Progenitor cell of endocrine pancreas (in vitro differentiated cells): ENCODE measurements around the gene HSPA12A. TPM values are rescaled to one million over a fixed set of nuclear protein-coding genes. Genes with fewer than 3 reads are reported as not detected.

Source experiments
- DNase-seq: peaks from one replicate; pipeline ENCODE4 v3.0.0; 2021; ENCODE audit warnings: low spot score; ENCODE audit not compliant: unreplicated experiment
- H3K27ac Mint-ChIP-seq: 2 replicates; pipeline ENCODE4 v1.8.0; 2021; ENCODE audit warnings: mild to moderate bottlenecking, moderate library complexity, mixed read lengths
- H3K27me3 Mint-ChIP-seq: 2 replicates; pipeline ENCODE4 v1.8.0; 2021; ENCODE audit warnings: mixed read lengths
- H3K36me3 Mint-ChIP-seq: 2 replicates; pipeline ENCODE4 v1.8.0; 2022; ENCODE audit warnings: mixed read lengths; ENCODE audit not compliant: insufficient read depth
- H3K4me1 Mint-ChIP-seq: 2 replicates; pipeline ENCODE4 v1.8.0; 2021; ENCODE audit warnings: low read depth, mixed read lengths
- H3K4me3 Mint-ChIP-seq: 2 replicates; pipeline ENCODE4 v1.8.0; 2021; ENCODE audit warnings: low read depth, mild to moderate bottlenecking, moderate library complexity, mixed read lengths
- H3K9me3 Mint-ChIP-seq: 2 replicates; pipeline ENCODE4 v1.8.0; 2021; ENCODE audit warnings: low read depth, mixed read lengths
- long read RNA-seq: library from polyadenylated mRNA; unstranded; transcript quantifications from one replicate; pipeline ENCODE4 v2.0.0, GENCODE V29; 2020
- total RNA-seq: library from RNA; stranded (reverse); gene quantifications from 2 replicates; pipeline ENCODE4 v1.2.1, GENCODE V29; 2021
- TF ChIP-seq, protein P1 (sequence below): fragments of 200-600 bp; sonication (generic); IDR thresholded peaks from one replicate; pipeline ENCODE4 v1.5.0; 2021; ENCODE audit warnings: antibody characterized with exemption, mild to moderate bottlenecking; ENCODE audit not compliant: unreplicated experiment

HSPA12A gene
- total RNA-seq: 9.1 and 10.3 TPM in 2 replicates
- long read RNA-seq, full-length matches to known transcripts: 1 of 13 reads
- long read RNA-seq, partial matches to known transcripts: 0 of 13 reads
- long read RNA-seq, other reads (novel, unspliced or antisense): 12 of 13 reads

DNA sequence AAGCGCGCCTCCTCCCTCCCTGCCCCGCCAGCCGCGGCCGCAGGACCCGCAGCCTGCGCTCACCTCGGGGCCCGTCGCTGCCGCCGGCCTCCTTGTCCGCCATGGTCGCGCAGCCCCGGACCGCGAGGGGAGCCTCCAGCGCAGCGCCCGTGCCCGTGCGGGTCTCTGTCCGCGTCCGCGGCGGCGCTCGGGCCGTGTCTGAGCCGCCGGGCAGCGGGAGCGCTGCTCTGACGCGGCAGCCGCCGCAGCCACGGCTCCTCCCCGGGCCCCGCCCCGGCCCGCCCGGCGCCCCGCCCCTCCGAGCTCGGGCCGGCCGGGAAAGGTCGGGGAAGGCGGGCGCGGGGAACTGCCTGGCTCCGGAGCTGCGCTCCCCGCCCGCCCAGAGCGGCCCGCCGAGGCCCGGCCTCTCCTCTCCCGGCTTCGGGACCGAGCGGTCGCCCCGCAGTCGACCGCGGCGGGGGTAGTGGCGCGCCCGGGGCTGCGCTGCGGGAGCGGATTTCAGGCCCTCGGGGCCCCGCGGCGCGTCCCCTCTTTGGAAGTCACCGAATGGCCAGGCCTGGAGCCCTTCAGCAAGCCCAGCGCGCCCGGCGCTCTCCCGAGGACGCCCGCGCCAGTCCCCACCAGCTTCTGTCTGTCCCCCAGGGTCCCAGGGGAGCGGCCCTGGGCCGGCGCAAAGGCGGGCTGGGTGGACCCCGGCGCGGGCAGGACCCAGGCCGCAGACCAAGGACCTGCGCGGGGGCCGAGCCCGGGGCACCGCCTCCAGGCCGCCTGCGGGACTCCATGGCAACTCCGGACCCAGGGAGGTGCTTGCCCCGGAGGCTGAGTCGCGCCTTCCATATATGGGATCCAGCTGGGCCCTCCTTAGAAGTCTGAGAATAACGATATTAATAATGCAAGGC lies at the start of gene HSPA12A:
Gene HSPA12A (minus strand): TSS at position 200 of the 899 bp plus-strand sequence. CDS start 97 bp downstream, at position 103.
- peak within 1 kb of the TSS; percentile 24 for H3K27ac Mint-ChIP-seq
- no peaks in the 10 kb centered on the region for H3K36me3 Mint-ChIP-seq
- H3K27me3 Mint-ChIP-seq: peaks cover 67% of the 10 kb centered on the region
- TF ChIP-seq, protein P1, sequence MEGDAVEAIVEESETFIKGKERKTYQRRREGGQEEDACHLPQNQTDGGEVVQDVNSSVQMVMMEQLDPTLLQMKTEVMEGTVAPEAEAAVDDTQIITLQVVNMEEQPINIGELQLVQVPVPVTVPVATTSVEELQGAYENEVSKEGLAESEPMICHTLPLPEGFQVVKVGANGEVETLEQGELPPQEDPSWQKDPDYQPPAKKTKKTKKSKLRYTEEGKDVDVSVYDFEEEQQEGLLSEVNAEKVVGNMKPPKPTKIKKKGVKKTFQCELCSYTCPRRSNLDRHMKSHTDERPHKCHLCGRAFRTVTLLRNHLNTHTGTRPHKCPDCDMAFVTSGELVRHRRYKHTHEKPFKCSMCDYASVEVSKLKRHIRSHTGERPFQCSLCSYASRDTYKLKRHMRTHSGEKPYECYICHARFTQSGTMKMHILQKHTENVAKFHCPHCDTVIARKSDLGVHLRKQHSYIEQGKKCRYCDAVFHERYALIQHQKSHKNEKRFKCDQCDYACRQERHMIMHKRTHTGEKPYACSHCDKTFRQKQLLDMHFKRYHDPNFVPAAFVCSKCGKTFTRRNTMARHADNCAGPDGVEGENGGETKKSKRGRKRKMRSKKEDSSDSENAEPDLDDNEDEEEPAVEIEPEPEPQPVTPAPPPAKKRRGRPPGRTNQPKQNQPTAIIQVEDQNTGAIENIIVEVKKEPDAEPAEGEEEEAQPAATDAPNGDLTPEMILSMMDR: peak; percentile 12
- no peaks in the 10 kb centered on the region for H3K9me3 Mint-ChIP-seq
- H3K4me3 Mint-ChIP-seq: peak within 1 kb of the TSS; percentile 71
- peaks cover 4% of the 10 kb centered on the region for H3K4me1 Mint-ChIP-seq
- peak; percentile 69 for DNase-seq

GRCh38 chr10:116791241-116791640 lies 48.9 kb upstream of the HSPA12A start:
- TF ChIP-seq, protein P1: no peak
- Mint-ChIP-seq H3K9me3 (no peaks in the 10 kb centered on the region), H3K4me3 (no peak overlapping the region), H3K4me1 (no peaks in the 10 kb centered on the region), H3K27ac (no peak overlapping the region), H3K27me3 (peaks cover 23% of the 10 kb centered on the region), H3K36me3 (no peaks in the 10 kb centered on the region)
- DNase-seq: no peak

DNA sequence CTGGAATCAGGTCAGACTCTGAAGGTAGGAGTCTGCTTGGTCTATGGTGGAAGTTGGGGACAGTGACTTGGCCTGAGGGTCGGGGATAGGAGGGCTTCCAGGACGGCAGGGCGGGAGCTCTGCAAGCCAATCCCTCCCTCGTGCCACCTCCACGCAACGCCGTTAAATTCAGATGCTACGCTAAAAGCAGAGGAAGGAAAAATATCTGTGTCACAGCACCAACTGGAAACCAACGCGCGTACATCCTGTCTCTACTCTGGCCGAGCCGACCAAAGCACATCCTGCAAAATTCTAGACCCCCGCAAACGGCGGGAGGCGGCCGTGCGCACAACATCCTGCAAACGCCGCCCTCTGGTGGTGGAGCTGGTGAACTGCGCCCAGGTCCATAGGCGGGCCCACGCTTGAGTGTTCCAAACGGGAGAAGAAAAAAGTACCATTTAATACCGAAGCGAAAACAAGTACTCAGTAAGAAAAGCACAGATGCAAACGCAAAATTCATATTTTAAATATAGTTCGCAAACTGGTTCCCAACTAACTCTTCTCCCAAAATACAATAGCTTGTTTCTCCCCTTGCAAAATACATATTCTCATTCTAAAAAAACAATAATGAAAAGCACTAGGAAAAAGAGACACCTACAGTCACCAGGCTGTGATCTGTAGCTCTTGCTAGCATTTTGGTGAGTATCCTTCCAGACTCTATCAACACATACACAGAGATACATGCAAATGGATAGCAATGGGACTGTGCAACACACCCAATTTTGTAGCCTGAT lies 45.7 kb upstream of the HSPA12A start:
- Mint-ChIP-seq H3K9me3 (no peaks in the 10 kb centered on the region), H3K27me3 (peaks cover 28% of the 10 kb centered on the region), H3K27ac (no peak overlapping the region), H3K4me3 (peak overlapping the region; percentile 40), H3K36me3 (no peaks in the 10 kb centered on the region), H3K4me1 (no peaks in the 10 kb centered on the region)
- TF ChIP-seq, protein P1: peak; percentile 99
- DNase-seq: peak; percentile 83

- Mint-ChIP-seq H3K4me3 (no peak overlapping the region), H3K4me1 (no peaks in the 10 kb centered on the region), H3K27ac (no peak overlapping the region), H3K27me3 (peaks cover 30% of the 10 kb centered on the region), H3K9me3 (no peaks in the 10 kb centered on the region), H3K36me3 (no peaks in the 10 kb centered on the region)
- TF ChIP-seq, protein P1: no peak
- no peak for DNase-seq
Observed at GRCh38 chr10:116787053-116787659, 44.8 kb upstream of the HSPA12A start.

DNA sequence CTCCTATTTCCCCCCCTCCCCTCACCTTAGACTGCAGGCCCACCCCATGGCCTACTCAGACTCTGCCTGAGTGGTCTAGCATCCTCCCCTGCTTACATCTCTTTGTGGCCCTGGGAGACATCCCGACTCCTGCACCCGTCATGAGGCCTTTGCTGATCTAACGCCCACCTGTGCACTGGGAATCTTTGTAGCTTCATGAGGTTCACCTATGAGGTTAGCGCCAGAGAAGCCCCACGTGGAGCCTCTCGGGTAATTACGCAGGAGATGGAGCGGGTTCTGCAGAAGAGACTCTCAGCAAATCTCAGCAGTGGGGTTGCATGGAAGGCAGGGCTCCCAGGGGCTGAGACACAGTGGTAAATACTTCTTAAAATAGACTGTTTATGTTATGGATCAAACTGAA lies 43.5 kb upstream of the HSPA12A start:
- Mint-ChIP-seq H3K36me3 (no peaks in the 10 kb centered on the region), H3K27me3 (peaks cover 31% of the 10 kb centered on the region), H3K4me1 (no peaks in the 10 kb centered on the region), H3K27ac (no peak overlapping the region), H3K9me3 (no peaks in the 10 kb centered on the region), H3K4me3 (no peak overlapping the region)
- no peak for DNase-seq
- TF ChIP-seq, protein P1: no peak
